Uterus (tissue), 2 donors: Measurements from ENCODE around the gene PSME2.

Experiments
- CTCF ChIP-seq, 4 experiments: fragments of 200-600 bp in 2 of 4; fragments of 450-650 bp in 2 of 4; sonication (generic) in 2 of 4; IDR thresholded peaks; one replicate each; pipeline ENCODE4 v1.5.1; 2016 to 2019; ENCODE audit warnings: antibody characterized with exemption in 4 of 4, mild to moderate bottlenecking in 2 of 4, moderate library complexity in 1 of 4
- POLR2A ChIP-seq, 2 donors: fragments of 450-650 bp; IDR thresholded peaks; one replicate each; pipeline ENCODE4 v1.6.1; 2016; ENCODE audit warnings: antibody characterized with exemption in 2 of 2, mild to moderate bottlenecking in 1 of 2, moderate library complexity in 1 of 2

GRCh38 chr14:24098927-24099813 lies 47.2 kb downstream of the PSME2 start:
- no peak for TF ChIP-seq CTCF (IDR thresholded peaks at IDR 0.05)
- no peak for TF ChIP-seq POLR2A (IDR thresholded peaks at IDR 0.05)
